GM06990 (cell line): ENCODE results near the gene ANP32A.
A peak's percentile ranks its signal among the peaks of the same experiment; 100 is the strongest.

ENCODE experiments used
- DNase-seq: peaks from one replicate; pipeline ENCODE4 v3.0.0-alpha.2; 2011; ENCODE audit not compliant: insufficient read length; ENCODE audit errors: extremely low read depth
- H3K27me3 ChIP-seq: replicated peaks from 2 replicates; pipeline ENCODE4 v1.6.0; 2011; ENCODE audit warnings: low read length; ENCODE audit not compliant: control insufficient read depth, insufficient read depth
- H3K36me3 ChIP-seq: 2 replicates; pipeline ENCODE4 v1.5.1; 2011; ENCODE audit warnings: low read length; ENCODE audit not compliant: control insufficient read depth, insufficient read depth
- H3K4me3 ChIP-seq: replicated peaks from 2 replicates; pipeline ENCODE4 v1.5.1; 2011; ENCODE audit warnings: low read depth, mild to moderate bottlenecking, control low read depth, low read length
- CTCF ChIP-seq: IDR thresholded peaks from 2 replicates; pipeline ENCODE4 v1.5.1; 2011; ENCODE audit warnings: low read length, control low read depth, mild to moderate bottlenecking, inconsistent platforms; ENCODE audit not compliant: insufficient read depth, poor library complexity, severe bottlenecking

ANP32A gene

GRCh38 chr15:68794863-68795262, 25.8 kb downstream of the ANP32A start:
- TF ChIP-seq CTCF: no peak
- Histone ChIP-seq H3K4me3 (peak overlapping the region; percentile 7; the same call in 1 of the 2 replicates), H3K36me3 (peaks cover 1% of the 10 kb centered on the region; the same call in 1 of the 2 replicates), H3K27me3 (no peaks in the 10 kb centered on the region)
- no peak for DNase-seq

GRCh38 chr15:68794307-68794706, 26.4 kb downstream of the ANP32A start:
- no peak overlapping the region for H3K4me3 ChIP-seq

GRCh38 chr15:68793776-68794175, 26.9 kb downstream of the ANP32A start:
- no peak for DNase-seq
- Histone ChIP-seq H3K27me3 (no peaks in the 10 kb centered on the region), H3K4me3 (no peak overlapping the region), H3K36me3 (peaks cover 7% of the 10 kb centered on the region)
- TF ChIP-seq CTCF: no peak

More at GRCh38 chr15:68794307-68794706, 26.4 kb downstream of the ANP32A start:
- no peak for DNase-seq
- no peaks in the 10 kb centered on the region for H3K27me3 ChIP-seq
- TF ChIP-seq CTCF: no peak
- peaks cover 5% of the 10 kb centered on the region for H3K36me3 ChIP-seq

- Histone ChIP-seq H3K27me3 (no peaks in the 10 kb centered on the region), H3K36me3 (peaks cover 9% of the 10 kb centered on the region), H3K4me3 (no peak overlapping the region)
- no peak for TF ChIP-seq CTCF
- DNase-seq: no peak
These were observed 27.6 kb downstream of the ANP32A start for GRCh38 chr15:68792901-68793766.

GRCh38 chr15:68791431-68792283, 29.0 kb downstream of the ANP32A start:
- Histone ChIP-seq H3K4me3 (no peak overlapping the region; the same call in 1 of the 2 replicates), H3K36me3 (peaks cover 21% of the 10 kb centered on the region), H3K27me3 (no peaks in the 10 kb centered on the region)
- TF ChIP-seq CTCF: peak; percentile 21
- DNase-seq: peak; percentile 76
